ENCODE data around the gene HSD3B7. TPM values are rescaled to one million over a fixed set of nuclear protein-coding genes. Genes with fewer than 3 reads are reported as not detected.

Gene HSD3B7
- total and polyA plus RNA-seq, 2 of the 8 experiments (the other 6 are each of a cell fraction or from before 2014, with no cell fraction given), result 2.9 to 6.6 TPM

GRCh38 chr16:30948667-30949649 lies 36.0 kb upstream of the HSD3B7 start, which contains the start of gene ORAI3:
ORAI3 (plus strand) TSS chr16:30949068; CDS start chr16:30949290, 222 bp downstream.
- Histone ChIP-seq H2BK20ac (ENCODE audit: low read length) (no peak within 1 kb of the TSS), H3K56ac (replicated peaks; ENCODE audit: insufficient read length, low read depth, low read length) (peak within 1 kb of the TSS; percentile 97), H2AK5ac (ENCODE audit: low read depth, low read length) (0 out of 2 replicates have a peak within 1 kb of the TSS, but pooled peaks have one; percentile 10), H3K9me3 (ENCODE audit: insufficient read depth in 2 of 2, low read depth in 1 of 2, low read length in 1 of 2) (no peaks in the 10 kb centered on the region), H3K27me3 (replicated peaks in 1 of 4; ENCODE audit: control insufficient read depth in 3 of 4, extremely low read depth in 1 of 4, insufficient read depth in 3 of 4, low read length in 3 of 4) (no peaks in the 10 kb centered on the region), H3K36me3 (ENCODE audit: control insufficient read depth in 2 of 4, insufficient read depth in 4 of 4, low read length in 3 of 4) (peaks cover 3 to 12% (median 7%) of the 10 kb centered on the region in 4 experiments; a peak in 7 of 8 replicates), H3K4ac (replicated peaks; ENCODE audit: insufficient read length, low read depth, low read length) (peak within 1 kb of the TSS; percentile 98), H3K4me2 (ENCODE audit: insufficient read depth in 1 of 2, low read depth in 2 of 2, low read length in 2 of 2) (peak within 1 kb of the TSS; percentile 85 to 95), H4K8ac (ENCODE audit: extremely low read depth, insufficient read depth, low read length) (peak within 1 kb of the TSS; percentile 90), H3K4me3 (ENCODE audit: extremely low read depth in 1 of 4, insufficient read depth in 2 of 4, low read depth in 3 of 4, low read length in 4 of 4) (peak within 1 kb of the TSS; percentile 64 to 98 (median 70)), H3K18ac (ENCODE audit: extremely low read depth, low read length) (peak within 1 kb of the TSS; percentile 93), H4K20me1 (replicated peaks in 1 of 2; ENCODE audit: control insufficient read depth in 1 of 2, insufficient read depth in 2 of 2, low read length in 2 of 2) (peaks cover 0 to 10% of the 10 kb centered on the region in 2 experiments), H4K91ac (replicated peaks; ENCODE audit: insufficient read length, low read length) (peak within 1 kb of the TSS; percentile 82), H2BK120ac (replicated peaks; ENCODE audit: low read depth, low read length) (no peak within 1 kb of the TSS), H3K23ac (ENCODE audit: insufficient read length) (no peak within 1 kb of the TSS), H3K14ac (ENCODE audit: insufficient read length) (no peak within 1 kb of the TSS), H3K9ac (replicated peaks in 1 of 4; ENCODE audit: extremely low read depth in 1 of 4, low read depth in 3 of 4, low read length in 3 of 4) (peak within 1 kb of the TSS; percentile 58 to 70 (median 70)), H3K79me1 (ENCODE audit: low read depth, low read length) (no peaks in the 10 kb centered on the region), H2AFZ (ENCODE audit: low read length) (no peak within 1 kb of the TSS), H3K23me2 (ENCODE audit: low read depth, low read length) (peaks cover 12% of the 10 kb centered on the region), H2BK5ac (ENCODE audit: low read depth, low read length) (peak within 1 kb of the TSS; percentile 91; the same call in 1 of the 2 replicates), H3K79me2 (ENCODE audit: control insufficient read depth in 1 of 2, insufficient read depth in 2 of 2, low read length in 2 of 2) (no peaks in the 10 kb centered on the region), H3K4me1 (replicated peaks in 1 of 4; ENCODE audit: control insufficient read depth in 3 of 4, insufficient read depth in 4 of 4, low read length in 3 of 4) (peaks cover 0 to 31% (median 22%) of the 10 kb centered on the region in 4 experiments; a peak in 6 of 7 replicates), H4K5ac (ENCODE audit: insufficient read length, low read depth, low read length) (peak within 1 kb of the TSS; percentile 90), H2BK15ac (ENCODE audit: low read length) (peak within 1 kb of the TSS; percentile 29; the same call in 1 of the 2 replicates), H3K27ac (ENCODE audit: low read depth, low read length) (peak within 1 kb of the TSS; percentile 89), H2BK12ac (ENCODE audit: low read depth, low read length) (peak within 1 kb of the TSS; percentile 50)
- ChIA-PET CTCF (ENCODE audit: partially characterized antibody) (interaction anchor here (1.1 to 1.7 kb wide), 5 partner anchors 7 to 105 kb away, joined by 3 to 10 read pairs (median 4); no protein-coding TSS in a partner anchor), POLR2A (ENCODE audit: partially characterized antibody) (interaction anchor here (0.7 to 4.4 kb wide), 20 partner anchors 8 to 268 kb away, joined by 3 to 23 read pairs (median 4); partner anchors contain the start of genes CTF1, FBXL19, HSD3B7 and PYDC1)
- FAIRE-seq (no peak), DNase-seq (ENCODE audit: low read depth in 1 of 2, low spot score in 2 of 2) (peak in 1 of 2 experiments; percentile 79)
- WGBS, 2 experiments (ENCODE audit: extremely low coverage in 1 of 2, insufficient coverage in 1 of 2, insufficient read length in 1 of 2, insufficient replicate concordance in 2 of 2, low coverage in 1 of 2, low lambda C conversion rate in 2 of 2, missing lambda C conversion rate in 1 of 2), result 2% methylated on average over 29 of the region's 70 CpGs; no CpG with 5 or more reads in 1 of the 2 experiments
- TF ChIP-seq CBX5 (IDR thresholded peaks at IDR 0.05; ENCODE audit: low read depth, low read length) (no peak), JUN (IDR thresholded peaks at IDR 0.05; ENCODE audit: low read depth, low read length) (no peak), KDM4A (IDR thresholded peaks at IDR 0.05; ENCODE audit: low read depth, low read length, severe bottlenecking) (no peak), BRCA1 (IDR thresholded peaks at IDR 0.05; ENCODE audit: low read depth, low read length) (no peak), CTCF (IDR thresholded peaks at IDR 0.05; ENCODE audit: control extremely low read depth in 1 of 3, insufficient read depth in 1 of 3, low read depth in 1 of 3, low read length in 3 of 3) (no peak), RFX5 (IDR thresholded peaks at IDR 0.05; ENCODE audit: borderline replicate concordance, low read depth, low read length) (no peak), CHD1 (IDR thresholded peaks at IDR 0.05; ENCODE audit: low read depth, low read length) (no peak)

All from H1 (cell line).